Hepatocyte (in vitro differentiated cells): Measurements from ENCODE around the gene UBE2O.

Experiments used
- EZH2phosphoT487 ChIP-seq: fragments of 200-600 bp; sonication (generic); IDR thresholded peaks from one replicate; pipeline ENCODE4 v1.6.1; 2018; ENCODE audit warnings: antibody characterized with exemption, mild to moderate bottlenecking, low read depth, moderate library complexity; ENCODE audit not compliant: unreplicated experiment, severe bottlenecking
- TF ChIP-seq, protein P1 (sequence below): fragments of 200-600 bp; sonication (generic); IDR thresholded peaks from 2 replicates; pipeline ENCODE4 v1.5.1; 2016; ENCODE audit warnings: antibody characterized with exemption, mild to moderate bottlenecking; ENCODE audit not compliant: poor library complexity

DNA sequence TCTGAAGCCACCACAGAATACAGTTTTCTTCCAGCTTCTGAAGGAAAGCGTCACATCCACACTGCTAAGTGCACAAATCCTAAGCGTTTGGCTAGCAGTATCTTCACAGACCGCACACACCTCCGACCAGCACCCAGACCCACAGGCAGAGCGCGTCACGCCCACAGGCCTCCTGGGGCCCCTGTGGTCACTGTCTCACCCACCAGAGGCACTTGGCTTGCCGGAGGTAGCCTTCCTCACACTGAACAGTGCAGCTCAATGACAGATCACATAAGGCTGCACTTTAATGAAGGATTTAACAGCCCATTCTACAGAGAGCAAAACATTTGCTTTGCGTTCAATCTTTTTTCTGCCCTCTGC lies 47.4 kb downstream of the UBE2O start:
- TF ChIP-seq, protein P1, sequence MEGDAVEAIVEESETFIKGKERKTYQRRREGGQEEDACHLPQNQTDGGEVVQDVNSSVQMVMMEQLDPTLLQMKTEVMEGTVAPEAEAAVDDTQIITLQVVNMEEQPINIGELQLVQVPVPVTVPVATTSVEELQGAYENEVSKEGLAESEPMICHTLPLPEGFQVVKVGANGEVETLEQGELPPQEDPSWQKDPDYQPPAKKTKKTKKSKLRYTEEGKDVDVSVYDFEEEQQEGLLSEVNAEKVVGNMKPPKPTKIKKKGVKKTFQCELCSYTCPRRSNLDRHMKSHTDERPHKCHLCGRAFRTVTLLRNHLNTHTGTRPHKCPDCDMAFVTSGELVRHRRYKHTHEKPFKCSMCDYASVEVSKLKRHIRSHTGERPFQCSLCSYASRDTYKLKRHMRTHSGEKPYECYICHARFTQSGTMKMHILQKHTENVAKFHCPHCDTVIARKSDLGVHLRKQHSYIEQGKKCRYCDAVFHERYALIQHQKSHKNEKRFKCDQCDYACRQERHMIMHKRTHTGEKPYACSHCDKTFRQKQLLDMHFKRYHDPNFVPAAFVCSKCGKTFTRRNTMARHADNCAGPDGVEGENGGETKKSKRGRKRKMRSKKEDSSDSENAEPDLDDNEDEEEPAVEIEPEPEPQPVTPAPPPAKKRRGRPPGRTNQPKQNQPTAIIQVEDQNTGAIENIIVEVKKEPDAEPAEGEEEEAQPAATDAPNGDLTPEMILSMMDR = no peak
- TF ChIP-seq EZH2phosphoT487 = no peak
